H9 (cell line): ENCODE data around the gene ZNF70. TPM values are rescaled to one million over a fixed set of nuclear protein-coding genes. Genes with fewer than 3 reads are reported as not detected.

Experiments
- DNase-seq: peaks from one replicate; pipeline ENCODE4 v3.0.0-alpha.2; 2017
- H2AFZ ChIP-seq: one replicate; pipeline ENCODE4 v1.6.1; 2013; ENCODE audit warnings: mild to moderate bottlenecking, low read length, control low read depth, moderate library complexity
- H2AK5ac ChIP-seq: 2 replicates; pipeline ENCODE4 v1.6.1; 2013; ENCODE audit warnings: low read length, control low read depth, mixed read lengths; ENCODE audit not compliant: insufficient read length
- H2BK120ac ChIP-seq: one replicate; pipeline ENCODE4 v1.6.1; 2013; ENCODE audit warnings: low read depth, mild to moderate bottlenecking, low read length, control low read depth, inconsistent platforms; ENCODE audit not compliant: poor library complexity, severe bottlenecking
- H2BK12ac ChIP-seq: 2 replicates; pipeline ENCODE4 v1.6.1; 2013; ENCODE audit warnings: low read length, control low read depth, mixed read lengths, low read depth; ENCODE audit not compliant: insufficient read length
- H2BK15ac ChIP-seq: 2 replicates; pipeline ENCODE4 v1.6.1; 2013; ENCODE audit warnings: low read depth, low read length, control low read depth
- H2BK20ac ChIP-seq: one replicate; pipeline ENCODE4 v1.6.1; 2013; ENCODE audit warnings: low read depth, mild to moderate bottlenecking, low read length, control low read depth, inconsistent platforms; ENCODE audit not compliant: poor library complexity, severe bottlenecking
- H2BK5ac ChIP-seq: 2 replicates; pipeline ENCODE4 v1.6.1; 2013; ENCODE audit warnings: low read length, control low read depth, mixed read lengths; ENCODE audit not compliant: insufficient read length
- H3K14ac ChIP-seq: 2 replicates; pipeline ENCODE4 v1.6.1; 2013; ENCODE audit warnings: low read length, control low read depth; ENCODE audit not compliant: insufficient read depth
- H3K18ac ChIP-seq: 2 replicates; pipeline ENCODE4 v1.6.1; 2013; ENCODE audit warnings: low read depth, mild to moderate bottlenecking, mixed read lengths, low read length, control low read depth; ENCODE audit not compliant: insufficient read length
- H3K23ac ChIP-seq: 2 replicates; pipeline ENCODE4 v1.6.1; 2013; ENCODE audit warnings: low read length, control low read depth, mixed read lengths, low read depth; ENCODE audit not compliant: insufficient read length
- H3K23me2 ChIP-seq: 2 replicates; pipeline ENCODE4 v1.6.1; 2013; ENCODE audit warnings: low read depth, mild to moderate bottlenecking, mixed read lengths, low read length, control low read depth; ENCODE audit not compliant: insufficient read length, poor library complexity, severe bottlenecking
- H3K27ac ChIP-seq: 2 replicates; pipeline ENCODE4 v1.5.1; 2013; ENCODE audit warnings: low read length, control low read depth, mixed read lengths, low read depth; ENCODE audit not compliant: insufficient read length
- H3K27me3 ChIP-seq: 2 replicates; pipeline ENCODE4 v1.6.1; 2013; ENCODE audit warnings: low read length, control low read depth, inconsistent platforms; ENCODE audit not compliant: insufficient read depth
- H3K4ac ChIP-seq: 2 replicates; pipeline ENCODE4 v1.6.1; 2013; ENCODE audit warnings: low read depth, mild to moderate bottlenecking, control low read depth, inconsistent platforms, low read length, moderate library complexity
- H3K4me1 ChIP-seq: 2 replicates; pipeline ENCODE4 v1.6.1; 2013; ENCODE audit warnings: low read length, control low read depth, inconsistent platforms; ENCODE audit not compliant: insufficient read depth
- H3K4me2 ChIP-seq: 2 replicates; pipeline ENCODE4 v1.6.1; 2013; ENCODE audit warnings: low read length, control low read depth, mixed read lengths; ENCODE audit not compliant: insufficient read length, insufficient read depth
- H3K56ac ChIP-seq: 2 replicates; pipeline ENCODE4 v1.6.1; 2013; ENCODE audit warnings: low read depth, mild to moderate bottlenecking, mixed read lengths, low read length, control low read depth; ENCODE audit not compliant: insufficient read length
- H3K79me1 ChIP-seq: 2 replicates; pipeline ENCODE4 v1.6.1; 2013; ENCODE audit warnings: low read depth, mild to moderate bottlenecking, moderate library complexity, low read length, control low read depth, inconsistent platforms; ENCODE audit not compliant: insufficient read depth, poor library complexity, severe bottlenecking
- H3K79me2 ChIP-seq: 2 replicates; pipeline ENCODE4 v1.6.1; 2013; ENCODE audit warnings: low read length, control low read depth, inconsistent platforms; ENCODE audit not compliant: insufficient read depth
- H3K9ac ChIP-seq: 2 replicates; pipeline ENCODE4 v1.6.1; 2013; ENCODE audit warnings: low read length, control low read depth, mixed read lengths; ENCODE audit not compliant: insufficient read length; ENCODE audit errors: extremely low read depth
- H3K9me3 ChIP-seq: one replicate; pipeline ENCODE4 v1.6.1; 2013; ENCODE audit warnings: low read depth, low read length, inconsistent platforms; ENCODE audit not compliant: control insufficient read depth
- H3T11ph ChIP-seq: one replicate; pipeline ENCODE4 v1.6.1; 2013; ENCODE audit warnings: mild to moderate bottlenecking, low read length, control low read depth, inconsistent platforms
- H4K20me1 ChIP-seq: one replicate; pipeline ENCODE4 v1.6.1; 2013; ENCODE audit not compliant: control insufficient read depth, insufficient read length, insufficient read depth
- H4K5ac ChIP-seq: 2 replicates; pipeline ENCODE4 v1.6.1; 2013; ENCODE audit warnings: low read depth, mild to moderate bottlenecking, mixed read lengths, low read length, control low read depth; ENCODE audit not compliant: insufficient read length
- H4K8ac ChIP-seq: replicated peaks from 2 replicates; pipeline ENCODE4 v1.6.1; 2013; ENCODE audit warnings: low read length, control low read depth, mixed read lengths, low read depth; ENCODE audit not compliant: insufficient read length
- H4K91ac ChIP-seq: 2 replicates; pipeline ENCODE4 v1.6.1; 2013; ENCODE audit warnings: low read depth, mild to moderate bottlenecking, moderate library complexity, mixed read lengths, low read length, control low read depth; ENCODE audit not compliant: insufficient read length
- H3K27ac Mint-ChIP-seq, 3 experiments: 2 replicates in 2 of 3; 3 replicates in 1 of 3; pipeline ENCODE4 v1.8.0; 2020 to 2021; ENCODE audit warnings: mixed read lengths in 3 of 3, mild to moderate bottlenecking in 1 of 3, moderate library complexity in 1 of 3
- H3K27me3 Mint-ChIP-seq: 2 replicates; pipeline ENCODE4 v1.8.0; 2021; ENCODE audit warnings: low read depth, mild to moderate bottlenecking, moderate library complexity, mixed read lengths
- H3K36me3 Mint-ChIP-seq, 3 experiments: 2 replicates in 2 of 3; 3 replicates in 1 of 3; pipeline ENCODE4 v1.8.0; 2020 to 2021; ENCODE audit warnings: low read depth in 3 of 3, mixed read lengths in 3 of 3; ENCODE audit not compliant: insufficient read depth in 1 of 3
- H3K4me1 Mint-ChIP-seq, 2 experiments: 2 replicates each; pipeline ENCODE4 v1.8.0; 2020; ENCODE audit warnings: mixed read lengths in 2 of 2
- H3K4me3 Mint-ChIP-seq, 2 experiments: 2 replicates in 1 of 2; 3 replicates in 1 of 2; pipeline ENCODE4 v1.8.0; 2020 to 2021; ENCODE audit warnings: mild to moderate bottlenecking in 2 of 2, mixed read lengths in 2 of 2, moderate library complexity in 1 of 2
- H3K9me3 Mint-ChIP-seq, 2 experiments: 2 replicates in 1 of 2; 3 replicates in 1 of 2; pipeline ENCODE4 v1.8.0; 2020; ENCODE audit warnings: mild to moderate bottlenecking in 2 of 2, mixed read lengths in 2 of 2, moderate library complexity in 1 of 2
- WGBS: extraction: QIAGEN DNeasy Blood & Tissue Kit; methylation state at CpG from one replicate; pipeline ENCODE4 v1.1.7; 2013; ENCODE audit warnings: missing lambda C conversion rate, low lambda C conversion rate, mixed read lengths; ENCODE audit not compliant: insufficient read length; ENCODE audit errors: extremely low coverage; 5-methylcytosine and 5-hydroxymethylcytosine counted together
- total RNA-seq: library from RNA; stranded (reverse); gene quantifications from 2 replicates; pipeline ENCODE4 v1.2.1, GENCODE V29; 2021
- TF ChIP-seq, protein P1 (sequence below): fragments of 200-600 bp; sonication (generic); conservative IDR thresholded peaks from 3 replicates; pipeline ENCODE4 v1.8.0; 2021; ENCODE audit warnings: antibody characterized with exemption, mild to moderate bottlenecking

Gene ZNF70
- total RNA-seq, 1 experiment from 2014 or later, result 3.5 TPM

DNA sequence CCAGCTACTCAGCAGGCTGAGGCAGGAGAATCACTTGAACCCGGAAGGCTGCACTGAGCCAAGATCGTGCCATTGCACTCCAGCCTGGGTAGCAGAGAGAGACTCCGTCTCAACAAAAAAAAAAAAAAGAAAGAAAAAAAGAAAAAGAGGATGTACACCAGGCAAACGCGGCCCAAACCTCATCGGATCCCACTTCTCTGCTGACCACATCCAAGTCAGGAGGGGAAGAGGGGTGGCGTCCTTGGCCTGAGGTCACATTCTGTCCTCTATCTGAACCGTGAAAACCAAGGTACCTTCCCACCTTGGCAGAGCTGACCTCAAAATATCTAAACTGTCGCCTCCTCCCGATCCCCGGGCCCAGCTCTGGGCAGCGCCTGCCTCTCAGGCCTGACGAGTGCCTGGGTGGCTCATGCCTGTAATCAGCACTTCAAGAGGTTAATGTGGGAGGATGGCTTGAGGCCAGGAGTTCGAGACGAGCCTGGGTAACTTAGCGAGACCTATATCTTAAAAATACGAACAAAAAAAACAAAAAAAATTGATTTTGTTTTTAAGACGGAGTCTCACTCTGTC lies 35.0 kb downstream of the ZNF70 start:
- no peak overlapping the region for H4K5ac ChIP-seq
- no peak overlapping the region for H3K27ac ChIP-seq
- H2BK20ac ChIP-seq, result no peak overlapping the region
- H3K79me2 ChIP-seq, result no peaks in the 10 kb centered on the region
- H3T11ph ChIP-seq, result no peak overlapping the region
- H3K4ac ChIP-seq, result no peak overlapping the region
- H3K4me1 ChIP-seq, result no peaks in the 10 kb centered on the region
- H3K36me3 Mint-ChIP-seq, result peaks cover 13 to 32% (median 25%) of the 10 kb centered on the region in 3 experiments
- H2BK120ac ChIP-seq, result no peak overlapping the region
- H4K91ac ChIP-seq, result no peak overlapping the region
- H3K9me3 Mint-ChIP-seq, result no peaks in the 10 kb centered on the region; a peak in 1 of 5 replicates
- no peaks in the 10 kb centered on the region for H3K27me3 Mint-ChIP-seq
- H3K9ac ChIP-seq, result no peak overlapping the region
- H3K4me3 Mint-ChIP-seq, result peak overlapping the region; percentile 74 to 85
- H4K20me1 ChIP-seq, result no peaks in the 10 kb centered on the region
- H3K27me3 ChIP-seq, result no peaks in the 10 kb centered on the region
- no peak overlapping the region for H2AFZ ChIP-seq
- peak overlapping the region; percentile 13 for H3K4me2 ChIP-seq
- H3K14ac ChIP-seq, result no peak overlapping the region
- WGBS, result no CpG with 5 or more reads among the region's 18 CpGs
- H2BK12ac ChIP-seq, result no peak overlapping the region
- no peak overlapping the region for H4K8ac ChIP-seq
- H3K27ac Mint-ChIP-seq, result no peak overlapping the region
- DNase-seq, result no peak
- H2BK5ac ChIP-seq, result no peak overlapping the region
- H2BK15ac ChIP-seq, result no peak overlapping the region
- no peak overlapping the region for H3K23ac ChIP-seq
- no peaks in the 10 kb centered on the region for H3K9me3 ChIP-seq
- H3K4me1 Mint-ChIP-seq, result peaks cover 0 to 6% of the 10 kb centered on the region in 2 experiments; a peak in 2 of 4 replicates
- H3K23me2 ChIP-seq, result peaks cover 3% of the 10 kb centered on the region
- TF ChIP-seq, protein P1, sequence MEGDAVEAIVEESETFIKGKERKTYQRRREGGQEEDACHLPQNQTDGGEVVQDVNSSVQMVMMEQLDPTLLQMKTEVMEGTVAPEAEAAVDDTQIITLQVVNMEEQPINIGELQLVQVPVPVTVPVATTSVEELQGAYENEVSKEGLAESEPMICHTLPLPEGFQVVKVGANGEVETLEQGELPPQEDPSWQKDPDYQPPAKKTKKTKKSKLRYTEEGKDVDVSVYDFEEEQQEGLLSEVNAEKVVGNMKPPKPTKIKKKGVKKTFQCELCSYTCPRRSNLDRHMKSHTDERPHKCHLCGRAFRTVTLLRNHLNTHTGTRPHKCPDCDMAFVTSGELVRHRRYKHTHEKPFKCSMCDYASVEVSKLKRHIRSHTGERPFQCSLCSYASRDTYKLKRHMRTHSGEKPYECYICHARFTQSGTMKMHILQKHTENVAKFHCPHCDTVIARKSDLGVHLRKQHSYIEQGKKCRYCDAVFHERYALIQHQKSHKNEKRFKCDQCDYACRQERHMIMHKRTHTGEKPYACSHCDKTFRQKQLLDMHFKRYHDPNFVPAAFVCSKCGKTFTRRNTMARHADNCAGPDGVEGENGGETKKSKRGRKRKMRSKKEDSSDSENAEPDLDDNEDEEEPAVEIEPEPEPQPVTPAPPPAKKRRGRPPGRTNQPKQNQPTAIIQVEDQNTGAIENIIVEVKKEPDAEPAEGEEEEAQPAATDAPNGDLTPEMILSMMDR, result no peak
- no peaks in the 10 kb centered on the region for H3K79me1 ChIP-seq
- H3K56ac ChIP-seq, result no peak overlapping the region
- H2AK5ac ChIP-seq, result no peak overlapping the region
- no peak overlapping the region for H3K18ac ChIP-seq
